ENCODE results near the gene CHI3L1.

DNA sequence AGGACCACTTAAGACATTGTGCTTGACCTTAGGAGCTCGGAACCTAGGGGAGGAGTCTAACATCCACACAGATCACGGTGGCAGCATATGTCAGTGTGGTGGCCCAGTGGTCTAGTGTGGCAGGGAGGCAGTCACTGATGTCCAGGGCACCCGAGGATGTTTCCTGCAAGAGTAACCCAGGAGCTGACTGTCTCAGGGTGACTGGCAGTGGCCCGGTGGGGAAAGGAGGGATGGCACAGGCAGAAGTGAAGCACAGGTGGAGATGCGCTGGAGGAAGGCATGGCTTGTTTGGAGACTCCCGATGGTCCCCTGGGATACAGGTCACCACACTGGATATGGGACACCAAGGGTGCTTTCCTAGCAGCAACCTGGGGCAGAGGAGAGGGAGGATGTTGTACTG is 26.6 kb upstream of the CHI3L1 start:
- TF ChIP-seq, protein P1, sequence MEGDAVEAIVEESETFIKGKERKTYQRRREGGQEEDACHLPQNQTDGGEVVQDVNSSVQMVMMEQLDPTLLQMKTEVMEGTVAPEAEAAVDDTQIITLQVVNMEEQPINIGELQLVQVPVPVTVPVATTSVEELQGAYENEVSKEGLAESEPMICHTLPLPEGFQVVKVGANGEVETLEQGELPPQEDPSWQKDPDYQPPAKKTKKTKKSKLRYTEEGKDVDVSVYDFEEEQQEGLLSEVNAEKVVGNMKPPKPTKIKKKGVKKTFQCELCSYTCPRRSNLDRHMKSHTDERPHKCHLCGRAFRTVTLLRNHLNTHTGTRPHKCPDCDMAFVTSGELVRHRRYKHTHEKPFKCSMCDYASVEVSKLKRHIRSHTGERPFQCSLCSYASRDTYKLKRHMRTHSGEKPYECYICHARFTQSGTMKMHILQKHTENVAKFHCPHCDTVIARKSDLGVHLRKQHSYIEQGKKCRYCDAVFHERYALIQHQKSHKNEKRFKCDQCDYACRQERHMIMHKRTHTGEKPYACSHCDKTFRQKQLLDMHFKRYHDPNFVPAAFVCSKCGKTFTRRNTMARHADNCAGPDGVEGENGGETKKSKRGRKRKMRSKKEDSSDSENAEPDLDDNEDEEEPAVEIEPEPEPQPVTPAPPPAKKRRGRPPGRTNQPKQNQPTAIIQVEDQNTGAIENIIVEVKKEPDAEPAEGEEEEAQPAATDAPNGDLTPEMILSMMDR (IDR thresholded peaks at IDR 0.05): no peak
- TF ChIP-seq POLR2A (IDR thresholded peaks at IDR 0.05): no peak
